AG20443 (cell line): ENCODE data around the gene OCIAD2.
"Not testable (repeated sequence)": the region's sequence is repeated elsewhere in the genome, so short reads cannot be mapped to it uniquely, and the experiment has no call there.

Experiments
- DNase-seq: peaks from one replicate; pipeline ENCODE4 v3.0.0; 2012; ENCODE audit warnings: low spot score, mixed read lengths

The OCIAD2 gene, protein sequence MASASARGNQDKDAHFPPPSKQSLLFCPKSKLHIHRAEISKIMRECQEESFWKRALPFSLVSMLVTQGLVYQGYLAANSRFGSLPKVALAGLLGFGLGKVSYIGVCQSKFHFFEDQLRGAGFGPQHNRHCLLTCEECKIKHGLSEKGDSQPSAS

DNA sequence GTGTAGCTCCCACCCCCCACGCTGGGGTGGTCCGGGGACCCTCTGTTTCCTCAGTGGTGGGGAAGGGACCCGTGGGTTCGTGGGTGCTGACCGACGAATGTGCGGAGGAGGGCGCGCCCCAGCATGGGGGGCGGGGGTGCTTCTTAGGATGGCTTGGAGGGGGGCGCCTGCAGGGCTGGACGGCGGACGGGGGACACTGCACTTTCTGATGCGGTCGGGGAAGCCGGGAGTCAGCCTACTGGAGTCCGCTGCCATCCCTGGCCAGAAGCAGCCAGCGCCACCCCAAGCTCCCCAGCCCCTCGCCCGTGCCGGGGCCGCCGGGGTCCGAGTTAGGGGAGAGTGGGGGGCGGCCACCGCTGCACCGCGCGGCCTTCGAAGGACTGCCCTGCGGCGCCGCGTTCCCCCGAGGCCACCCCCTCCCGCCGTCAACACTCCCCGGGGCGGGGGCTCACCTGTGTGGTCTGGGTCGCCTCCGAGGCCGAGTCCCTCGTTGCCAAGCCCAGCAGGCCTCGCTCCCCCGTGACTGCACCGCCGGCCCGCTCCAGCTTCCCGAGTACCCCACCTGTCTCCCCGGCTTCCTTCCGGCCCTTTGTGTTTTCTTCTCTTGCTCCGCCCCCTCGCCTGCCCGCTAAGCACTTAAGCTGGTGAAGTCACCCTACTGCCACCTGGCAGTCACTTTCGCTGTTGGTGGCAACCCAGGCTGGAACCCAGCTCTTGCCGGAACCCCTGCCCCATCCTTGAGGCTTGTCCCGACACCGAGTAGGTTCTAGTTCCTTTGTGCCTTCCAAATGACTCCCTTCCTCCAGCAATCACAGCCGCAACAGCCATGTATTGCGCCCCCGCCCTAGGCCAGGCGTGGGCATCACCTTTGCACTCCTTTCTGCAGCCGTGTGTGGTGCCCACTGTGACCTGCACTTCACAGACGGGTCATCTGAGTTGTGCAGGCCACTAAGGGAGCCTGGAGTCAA is at the start of gene OCIAD2:
TSS of gene OCIAD2 (minus strand) at position 569 of the 968 bp plus-strand sequence. CDS start 2,225 bp downstream, outside the sequence.
- peak; percentile 59 for DNase-seq

DNA sequence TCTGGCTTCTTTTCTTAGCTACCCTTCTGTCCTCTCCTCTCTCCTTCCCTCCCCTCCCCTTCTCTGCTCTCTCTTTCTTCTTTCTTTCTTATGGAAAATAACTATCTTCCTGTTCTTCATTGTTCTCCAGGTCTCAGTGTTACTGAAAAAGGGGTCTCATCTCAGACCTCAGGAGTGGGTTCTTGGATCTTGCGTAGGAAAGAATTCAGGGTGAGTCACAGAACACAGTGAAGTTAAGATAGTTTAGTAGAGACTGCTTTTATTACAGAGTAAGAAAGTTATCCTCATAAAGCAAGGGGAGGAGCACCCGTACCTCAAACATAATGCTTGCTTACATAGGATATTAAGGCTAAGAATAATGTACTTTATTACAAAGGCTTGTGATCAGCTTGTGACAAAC is 47.7 kb upstream of the OCIAD2 start:
- no peak for DNase-seq

DNA sequence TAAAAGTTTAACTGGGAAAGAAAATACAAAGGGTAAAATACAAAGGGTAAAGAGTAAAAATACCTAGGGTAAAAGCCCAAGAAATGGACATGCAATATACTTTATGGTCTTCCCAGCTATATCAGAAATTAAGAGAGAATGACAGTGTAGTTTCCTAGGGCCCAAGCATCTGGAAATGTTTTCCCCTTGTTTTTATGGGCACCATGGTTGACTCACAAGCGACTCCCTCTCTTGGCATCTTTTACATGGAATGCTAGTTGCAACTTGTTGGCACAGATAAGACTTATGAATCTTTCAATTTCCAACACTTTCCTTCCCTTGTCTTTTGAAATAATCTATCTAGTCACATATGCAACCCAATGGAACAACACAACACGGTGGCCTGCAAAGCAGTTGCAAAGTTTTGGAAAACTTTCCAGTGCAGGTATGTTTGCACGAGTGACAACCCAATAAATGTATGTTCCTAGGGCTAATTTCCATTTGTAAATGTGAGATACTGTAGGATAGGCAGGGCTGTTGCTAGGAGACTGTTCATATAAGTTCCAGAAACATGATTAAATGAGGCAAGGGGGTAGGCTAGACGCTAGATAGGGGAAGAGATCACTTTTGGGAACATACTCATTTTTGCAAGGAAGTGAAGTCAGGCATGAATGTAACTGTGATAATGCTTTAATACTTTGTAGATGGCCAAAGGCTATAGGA is 43.1 kb upstream of the OCIAD2 start:
- peak; percentile 66 for DNase-seq

DNA sequence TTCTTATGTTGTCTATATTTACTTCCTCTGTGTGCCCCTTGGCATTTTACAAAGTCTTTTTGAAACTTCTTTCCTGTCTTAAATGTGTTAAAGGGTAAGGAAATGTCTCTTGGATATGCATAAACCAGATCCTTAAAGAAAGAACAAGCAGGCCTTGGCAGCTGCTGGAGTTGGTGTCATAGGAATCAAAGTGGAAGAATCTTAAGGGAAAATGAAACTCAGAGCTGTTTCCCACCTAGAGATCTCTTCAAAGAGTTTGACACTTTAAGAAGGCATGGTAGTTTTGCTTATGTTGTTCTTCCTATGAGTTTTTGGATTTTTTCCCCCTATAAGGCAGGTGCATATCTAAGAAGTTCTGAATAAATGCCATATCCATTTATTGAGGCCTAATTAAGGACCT is 42.5 kb upstream of the OCIAD2 start:
- no peak for DNase-seq

DNA sequence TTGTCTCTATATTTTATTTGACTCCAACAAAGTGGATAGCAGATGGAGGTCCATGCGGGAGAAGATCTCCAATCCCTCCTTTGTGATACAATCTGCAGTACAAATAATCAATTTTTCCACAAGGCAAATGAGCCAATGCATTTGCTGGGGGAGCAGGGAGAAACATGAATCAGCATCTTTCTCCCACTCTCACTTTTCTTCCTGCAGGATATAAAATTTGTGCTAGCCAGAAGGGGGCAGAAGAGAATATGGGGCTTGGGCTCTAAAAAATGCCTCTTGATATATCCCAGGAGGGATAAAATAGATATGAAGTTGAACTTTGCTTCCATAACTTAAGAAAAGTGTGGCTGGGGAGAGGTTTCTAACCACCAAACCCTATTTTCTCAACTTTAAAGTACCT is 41.2 kb upstream of the OCIAD2 start:
- no peak for DNase-seq

DNA sequence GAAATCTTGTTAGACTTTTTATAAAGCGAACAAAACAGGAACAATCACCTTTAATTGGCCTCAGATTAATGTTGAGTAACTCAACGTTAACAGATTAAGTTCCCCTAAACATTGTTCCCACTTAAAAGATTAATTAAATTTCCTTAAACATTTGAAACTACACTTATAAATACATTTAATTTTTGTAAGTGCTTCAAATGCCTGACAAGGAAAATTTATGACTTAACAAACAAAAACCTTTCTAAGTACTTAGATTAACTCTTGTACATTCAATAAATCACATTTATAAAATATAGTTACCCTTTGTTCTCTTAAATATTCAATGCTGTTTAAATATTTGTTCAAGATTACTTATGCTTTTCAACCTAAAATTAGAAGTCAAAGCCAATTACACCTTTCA is 39.4 kb upstream of the OCIAD2 start:
- no peak for DNase-seq

DNA sequence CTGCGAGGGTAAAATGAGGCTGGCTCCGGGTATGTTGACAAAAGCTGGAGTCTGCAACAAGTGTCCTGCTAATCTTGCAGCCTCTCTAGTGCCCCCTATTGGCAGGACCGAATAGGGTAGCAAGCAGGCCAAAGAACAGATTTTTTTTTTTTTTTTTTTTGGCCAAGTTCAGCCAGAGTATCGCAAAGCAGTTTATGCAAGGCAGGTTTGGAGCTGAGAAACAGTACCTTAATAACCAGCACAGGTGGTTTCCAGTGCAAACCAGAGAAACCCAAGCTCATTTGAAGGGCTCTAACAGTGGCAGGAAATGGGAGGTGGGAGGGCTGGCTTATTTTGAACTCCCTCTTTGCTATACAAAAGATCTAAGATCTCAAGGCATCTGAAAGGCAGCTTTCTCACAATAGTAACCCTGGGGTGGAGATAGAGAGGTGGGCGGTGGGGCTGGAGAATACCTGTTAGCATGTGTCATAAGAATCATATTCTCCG is 38.2 kb upstream of the OCIAD2 start:
- DNase-seq = no peak

DNA sequence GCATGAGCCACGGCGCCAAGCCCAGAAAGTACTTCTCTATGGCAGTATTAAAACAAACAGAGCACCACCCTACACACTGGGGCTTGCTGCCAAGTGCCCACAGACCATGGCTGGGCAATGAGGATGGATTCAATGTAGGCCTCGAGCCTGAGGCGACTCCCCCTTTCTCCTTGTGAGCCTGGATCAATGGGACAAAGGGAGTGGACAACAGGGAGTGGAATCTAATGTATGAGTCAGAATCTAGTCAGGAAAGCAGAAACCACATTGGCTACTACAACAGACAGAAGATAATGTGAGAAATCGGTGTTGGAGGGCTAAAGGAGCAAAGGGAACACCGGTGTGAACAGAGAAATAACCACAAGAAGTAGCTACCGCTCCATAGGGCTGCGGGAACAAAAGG is 37.7 kb upstream of the OCIAD2 start:
- peak; percentile 44 for DNase-seq

DNA sequence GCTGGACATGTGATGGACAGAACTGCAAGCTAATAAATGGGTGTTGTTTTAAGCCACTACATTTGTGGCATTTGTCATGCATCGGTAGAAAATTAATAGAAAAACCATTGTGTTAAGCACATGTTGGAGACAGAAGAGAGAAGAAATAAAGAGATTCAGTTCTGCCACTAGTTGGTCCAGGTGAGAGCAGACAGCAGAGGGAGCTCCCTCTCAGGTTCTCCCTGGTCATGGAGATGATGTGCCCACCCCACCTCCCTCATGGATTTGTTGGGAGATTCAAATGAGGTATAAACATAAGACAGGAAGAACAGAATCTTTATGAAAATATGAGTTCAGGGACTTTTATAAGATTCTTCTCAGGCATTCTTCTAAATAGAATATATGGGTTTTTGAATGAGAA is 36.8 kb upstream of the OCIAD2 start:
- DNase-seq = no peak

DNA sequence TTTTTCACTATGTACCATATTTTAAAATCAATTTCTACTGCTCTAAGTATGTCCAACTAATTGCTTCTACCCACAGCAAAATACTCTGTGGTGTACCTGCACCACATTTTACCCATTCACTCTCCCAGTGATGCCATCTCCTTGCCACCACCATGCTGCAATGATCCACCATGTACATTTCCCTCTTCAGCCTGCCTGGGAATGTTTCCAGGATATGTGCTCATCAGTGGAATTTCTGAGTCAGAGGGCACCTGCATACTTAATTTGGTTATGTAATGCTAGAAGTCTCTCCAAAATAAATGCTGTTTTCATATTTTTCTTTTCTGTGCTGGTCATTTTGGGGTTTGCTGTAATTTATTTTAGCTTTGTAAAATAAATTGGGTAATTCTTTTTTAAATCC is 33.2 kb upstream of the OCIAD2 start:
- DNase-seq = peak; percentile 49

DNA sequence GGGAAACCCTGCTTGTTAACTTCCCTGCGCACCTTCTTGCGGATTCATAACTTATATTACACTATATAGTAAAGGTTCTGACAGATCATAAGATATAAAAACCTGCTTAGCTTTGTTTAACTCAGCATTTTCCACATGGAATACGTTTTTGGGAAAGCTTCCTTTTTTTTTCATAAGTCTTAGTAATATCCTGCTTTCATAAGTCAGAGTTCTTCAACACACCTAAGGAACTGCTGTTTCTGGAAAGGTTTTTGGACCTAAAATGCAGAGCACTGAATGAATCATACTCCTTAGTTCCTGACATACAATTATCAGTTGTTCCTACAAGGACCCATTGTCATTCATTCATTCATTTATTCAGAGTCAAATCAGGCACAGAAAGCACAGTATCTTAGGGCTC is 32.3 kb upstream of the OCIAD2 start:
- no peak for DNase-seq

DNA sequence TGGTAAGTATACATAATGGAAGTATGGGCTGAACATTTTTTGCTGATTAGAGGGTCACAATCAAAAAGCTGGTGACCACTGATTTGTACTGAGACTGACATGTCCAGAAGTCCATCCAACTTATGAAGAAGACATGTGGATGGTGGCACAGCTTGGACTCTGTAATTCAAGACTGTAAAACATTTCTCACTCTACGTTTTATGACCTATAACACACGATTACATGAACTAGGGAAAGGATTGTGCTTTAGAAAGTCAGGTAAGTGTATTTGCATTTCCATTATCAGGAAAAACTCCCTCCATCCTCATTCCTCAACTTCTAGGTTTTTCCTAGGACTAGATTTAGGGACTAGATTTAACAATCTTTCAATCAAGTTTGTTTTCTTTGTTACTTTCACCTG is 30.5 kb upstream of the OCIAD2 start:
- DNase-seq = no peak

DNA sequence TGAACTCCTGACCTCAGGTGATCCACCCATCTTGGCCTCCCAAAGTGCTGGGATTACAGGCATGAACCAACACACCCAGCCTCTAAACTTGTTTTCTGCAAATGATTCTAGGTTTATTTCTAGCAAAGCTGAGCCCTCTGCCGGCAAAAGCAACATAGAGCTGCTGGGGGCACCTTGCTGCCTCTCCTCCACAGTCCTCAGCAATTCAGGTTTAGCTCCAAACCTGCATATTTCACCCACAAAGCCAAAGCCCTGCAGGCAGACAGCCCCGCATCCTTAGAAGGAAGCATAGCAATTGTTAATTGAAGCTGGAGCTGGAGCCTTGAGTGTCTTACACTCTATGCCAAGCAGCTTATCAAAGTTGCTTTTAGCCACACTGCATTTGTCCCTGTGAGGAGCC is 24.9 kb upstream of the OCIAD2 start:
- no peak for DNase-seq

DNA sequence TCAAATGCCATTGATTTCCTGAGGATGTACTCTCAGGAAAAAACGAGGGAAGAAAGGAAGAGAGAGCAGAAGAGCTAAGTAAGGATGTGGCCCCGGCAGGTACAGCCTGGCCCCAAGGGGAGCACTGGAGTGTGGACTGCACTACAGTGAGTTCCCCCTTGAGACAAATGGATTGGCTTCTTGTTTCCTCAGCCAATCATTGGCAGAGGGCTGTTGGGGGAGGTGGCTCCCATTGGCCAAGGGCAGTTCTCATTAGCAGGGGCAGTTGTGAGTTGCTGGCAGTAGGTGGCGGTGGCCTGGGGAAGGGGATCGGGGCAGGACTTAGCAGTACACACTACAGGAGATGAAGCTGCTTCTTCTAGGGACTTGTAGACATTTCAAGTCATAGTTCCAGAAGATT is 24.1 kb upstream of the OCIAD2 start:
- DNase-seq = no peak

DNA sequence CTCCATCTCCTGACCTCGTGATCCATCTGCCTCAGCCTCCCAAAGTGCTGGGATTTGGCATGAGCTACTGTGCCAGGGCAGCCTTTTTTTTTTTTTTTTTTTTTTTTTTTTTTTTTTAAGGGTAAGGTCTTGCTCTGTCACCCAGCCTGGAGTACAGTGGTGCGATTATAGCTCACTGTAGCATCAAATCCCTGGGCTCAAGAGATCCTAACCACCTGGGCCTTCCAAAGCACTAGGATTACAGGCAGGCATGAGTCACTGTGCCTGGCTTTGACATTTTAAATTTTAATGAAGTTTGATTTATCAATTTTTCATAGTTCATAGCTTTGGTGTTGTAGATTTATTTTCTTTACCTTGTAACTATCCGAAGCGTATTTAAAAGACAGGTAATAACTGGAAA is 17.8 kb upstream of the OCIAD2 start:
- DNase-seq = no peak

DNA sequence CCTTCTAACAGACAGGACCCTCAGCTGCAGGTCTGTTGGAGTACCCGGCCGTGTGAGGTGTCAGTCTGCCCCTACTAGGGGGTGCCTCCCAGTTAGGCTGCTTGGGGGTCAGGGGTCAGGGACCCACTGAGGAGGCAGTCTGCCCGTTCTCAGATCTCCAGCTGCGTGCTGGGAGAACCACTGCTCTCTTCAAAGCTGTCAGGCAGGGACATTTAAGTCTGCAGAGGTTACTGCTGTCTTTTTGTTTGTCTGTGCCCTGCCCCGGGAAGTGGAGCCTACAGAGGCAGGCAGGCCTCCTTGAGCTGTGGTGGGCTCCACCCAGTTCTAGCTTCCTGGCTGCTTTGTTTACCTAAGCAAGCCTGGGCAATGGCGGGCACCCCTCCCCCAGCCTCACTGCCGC is 16.5 kb upstream of the OCIAD2 start:
- not testable (repeated sequence) for DNase-seq

DNA sequence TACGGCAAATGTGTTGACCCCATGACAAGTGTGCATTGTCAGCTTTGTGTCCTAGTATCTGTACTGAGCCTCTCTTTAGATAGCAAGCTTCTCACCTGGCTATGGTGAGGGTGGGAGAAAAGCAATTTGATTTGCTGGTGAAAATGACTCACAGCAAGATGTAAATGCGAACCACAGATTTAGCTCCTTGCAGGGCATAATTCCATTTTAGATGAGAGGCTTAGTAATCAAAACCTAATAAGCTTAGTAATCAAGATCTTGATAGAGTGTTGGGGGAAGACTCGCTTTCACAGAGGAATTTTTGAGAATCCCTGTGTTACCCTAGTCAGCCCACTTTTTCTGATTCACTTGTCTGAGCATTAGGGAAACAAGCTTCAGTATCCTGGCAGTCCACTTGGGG is 7.7 kb upstream of the OCIAD2 start:
- DNase-seq = no peak

DNA sequence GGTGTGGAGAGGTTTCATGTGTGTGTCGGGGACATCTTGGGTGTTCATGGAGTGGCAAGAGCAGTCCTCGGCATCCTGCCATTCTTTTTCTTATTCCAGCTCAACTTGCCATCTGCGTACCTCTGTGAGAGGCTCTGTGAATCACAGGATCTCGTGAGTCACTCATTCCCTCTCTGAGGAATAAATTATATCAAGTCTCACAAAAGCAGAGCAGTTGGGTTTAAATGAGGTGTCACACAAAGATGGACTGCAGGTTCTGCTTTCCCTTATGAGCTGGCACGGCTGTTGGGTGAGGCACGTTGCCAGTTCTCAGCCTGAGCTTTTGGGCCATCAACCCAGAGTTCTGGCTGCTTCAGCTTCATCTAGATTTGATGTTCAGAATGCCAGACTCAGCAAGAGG is 6.8 kb upstream of the OCIAD2 start:
- DNase-seq = peak; percentile 54

DNA sequence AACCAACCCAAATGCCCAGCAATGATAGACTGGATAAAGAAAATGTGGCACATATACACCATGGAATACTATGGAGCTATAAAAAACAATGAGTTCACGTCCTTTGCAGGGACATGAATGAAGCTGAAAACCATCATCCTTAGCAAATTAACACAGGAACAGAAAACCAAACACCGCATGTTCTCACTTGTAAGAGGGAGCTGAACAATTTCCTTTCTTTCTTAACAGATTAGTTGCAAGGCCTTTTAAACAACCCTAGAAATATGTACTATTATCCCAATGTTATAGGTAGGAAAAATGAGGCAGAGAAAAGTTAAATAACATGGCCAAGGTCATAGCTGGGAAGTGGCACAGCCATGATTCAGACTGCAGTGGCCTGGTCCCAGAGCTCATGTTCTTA is 5.8 kb upstream of the OCIAD2 start:
- DNase-seq = no peak

DNA sequence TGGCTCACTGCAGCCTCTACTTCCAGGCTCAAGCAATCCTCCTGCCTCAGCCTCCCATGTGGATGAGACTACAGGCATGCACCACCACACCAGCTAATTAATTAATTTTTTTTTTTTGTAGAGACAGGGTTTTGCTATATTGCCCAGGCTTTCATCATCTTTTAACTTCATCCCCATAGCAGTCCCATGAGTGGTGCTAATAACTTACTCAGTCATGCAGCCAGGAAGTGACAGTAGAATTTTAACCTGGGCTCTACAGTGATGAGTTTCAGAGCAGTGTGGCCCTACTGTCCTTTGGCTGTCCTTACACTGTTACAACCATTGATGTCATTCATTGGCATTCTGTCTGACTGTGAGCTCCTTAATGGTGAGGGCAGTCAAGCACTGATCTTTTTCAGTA is 3.9 kb upstream of the OCIAD2 start:
- no peak for DNase-seq

DNA sequence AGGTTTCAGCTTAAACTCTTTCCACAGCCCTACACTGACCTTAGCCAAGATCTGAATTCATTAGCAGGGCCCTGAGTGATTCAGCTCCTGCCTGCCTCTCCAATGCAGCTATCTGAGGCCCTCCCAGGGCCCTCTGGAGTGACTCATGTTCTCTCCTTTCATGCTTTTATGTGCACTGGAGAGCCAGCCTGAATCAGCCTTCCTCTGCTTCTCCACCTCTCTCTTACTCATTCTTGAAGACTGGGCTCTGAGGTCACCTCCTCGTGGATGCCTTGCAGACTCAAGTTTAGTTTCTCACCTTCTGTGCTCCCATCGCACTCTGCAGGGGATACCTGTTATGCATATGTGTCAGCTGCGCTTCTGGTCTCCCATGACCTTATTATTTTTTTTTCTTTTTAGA is 3.1 kb upstream of the OCIAD2 start:
- DNase-seq = peak; percentile 93

DNA sequence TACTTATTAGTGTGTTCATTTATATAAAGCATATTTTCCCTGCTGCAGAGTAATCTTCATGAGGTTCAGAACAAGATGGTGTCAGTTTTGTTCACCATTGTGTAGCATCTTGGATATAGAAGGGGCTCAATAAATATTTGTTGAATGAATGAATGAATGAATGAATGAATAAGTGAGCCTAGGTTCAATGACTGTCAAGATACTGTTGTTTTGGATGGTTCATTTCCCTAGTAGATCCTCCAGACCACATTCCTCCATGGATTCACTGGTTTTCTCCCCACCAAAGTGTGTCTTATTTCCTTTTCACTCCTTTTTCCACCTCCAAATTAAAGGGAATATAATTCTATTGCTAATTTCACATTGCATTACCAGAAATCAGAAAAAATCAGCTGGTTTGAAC is 2.1 kb upstream of the OCIAD2 start:
- DNase-seq = no peak
